Activated CD8-positive, alpha-beta memory T cell treated with anti-CD3 and anti-CD28 coated beads, Interleukin-2, amount 50 U/mL, for 24 hours (primary cell): Measurements from ENCODE around the gene RAD54L.
"Not testable (repeated sequence)": the region's sequence is repeated elsewhere in the genome, so short reads cannot be mapped to it uniquely, and the experiment has no call there.

Experiments
- DNase-seq: peaks from one replicate; pipeline ENCODE4 v3.0.0-alpha.2; 2020; ENCODE audit errors: extremely low read depth

The RAD54L gene

GRCh38 chr1:46241733-46242132 is 5.8 kb upstream of the RAD54L start:
- DNase-seq, result not testable (repeated sequence)

DNA sequence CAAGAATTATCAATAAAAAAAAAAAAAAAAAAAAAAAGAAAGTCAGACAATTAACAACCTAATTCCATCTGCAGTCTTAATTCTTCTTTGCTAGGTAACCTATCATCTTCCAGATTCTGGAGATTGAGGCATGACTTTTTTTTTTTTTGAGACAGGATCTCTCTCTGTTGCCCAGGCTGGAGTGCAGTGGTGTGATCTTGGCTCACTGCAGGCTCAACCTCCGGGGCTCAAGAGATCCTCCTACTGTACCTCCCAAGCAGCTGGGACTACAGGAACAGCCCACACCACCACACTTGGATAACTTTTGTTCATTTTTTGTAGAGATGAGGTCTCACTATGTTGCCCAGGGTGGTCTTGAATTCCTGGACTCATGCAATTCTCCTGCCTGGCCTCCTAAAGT is 4.6 kb upstream of the RAD54L start:
- no peak for DNase-seq

DNA sequence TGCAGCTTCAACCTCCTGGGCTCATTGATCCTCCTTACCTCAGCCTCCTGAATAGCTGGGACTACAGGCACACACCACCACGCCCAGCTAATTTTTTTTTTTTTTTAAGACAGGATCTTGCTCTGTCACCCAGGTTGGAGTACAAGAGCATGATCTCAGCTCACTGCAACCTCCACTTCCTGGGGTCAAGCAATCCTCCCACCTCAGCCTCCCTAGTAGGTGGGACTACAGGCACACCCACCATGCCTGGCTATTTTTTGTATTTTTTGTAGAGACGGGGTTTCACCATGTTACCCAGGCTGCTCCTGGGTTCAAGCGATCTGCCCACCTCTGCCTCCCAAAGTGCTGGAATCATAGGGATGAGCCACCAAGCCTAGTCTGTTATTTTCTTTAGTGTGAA is 3.7 kb upstream of the RAD54L start:
- DNase-seq, result not testable (repeated sequence)

DNA sequence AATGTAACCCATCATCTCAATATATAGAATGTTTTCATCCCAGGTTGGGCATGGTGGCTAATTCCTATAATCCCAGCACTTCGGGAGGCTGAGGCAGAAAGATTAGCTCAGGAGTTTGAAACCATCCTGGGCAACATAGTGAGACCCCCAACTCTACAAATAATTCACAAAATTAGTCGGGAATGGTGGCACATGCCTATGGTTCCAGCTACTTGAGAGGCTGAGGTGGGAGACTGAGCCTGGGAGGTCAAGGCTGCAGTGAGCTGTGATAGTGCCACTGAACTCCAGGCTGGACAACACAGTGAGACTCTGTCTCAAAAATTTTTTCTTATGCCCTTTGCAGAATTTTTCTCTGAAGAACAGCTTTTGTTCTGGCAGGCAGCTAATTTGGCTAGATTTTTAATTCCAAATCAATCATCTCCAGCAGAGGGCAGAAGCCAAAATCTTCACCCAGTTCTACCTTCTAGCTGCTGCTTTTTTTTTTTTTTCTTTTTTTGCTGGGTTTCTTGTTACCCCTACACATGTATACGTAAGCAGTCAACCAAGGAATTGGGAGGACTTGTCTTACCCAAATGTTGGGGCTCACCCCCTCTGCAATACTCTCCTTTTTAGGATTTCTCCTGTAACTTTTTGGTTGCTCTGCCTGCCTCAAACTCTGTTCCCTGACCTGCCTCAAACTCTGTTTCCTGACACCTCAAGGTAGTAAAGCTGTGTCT is 2.7 kb upstream of the RAD54L start:
- no peak for DNase-seq

DNA sequence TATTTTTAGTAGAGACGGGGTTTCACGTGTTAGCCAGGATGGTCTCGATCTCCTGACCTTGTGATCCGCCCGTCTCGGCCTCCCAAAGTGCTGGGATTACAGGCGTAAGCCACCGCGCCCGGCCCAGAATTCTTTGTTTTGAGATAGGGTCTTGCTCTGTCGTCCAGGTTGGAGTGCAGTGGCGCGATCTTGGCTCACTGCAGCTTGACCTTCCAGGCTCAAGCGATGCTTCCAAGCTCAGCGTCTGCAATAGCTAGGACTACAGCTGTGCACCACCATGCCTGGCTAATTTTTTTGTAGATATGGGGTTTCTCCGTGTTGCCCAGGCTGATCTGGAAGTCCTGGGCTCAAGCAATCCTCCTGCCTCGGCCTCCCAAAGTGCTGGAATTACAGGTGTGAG is 1.4 kb upstream of the RAD54L start:
- DNase-seq, result not testable (repeated sequence)

- DNase-seq, result peak; percentile 27
Measured at GRCh38 chr1:46246548-46247435, 771 bp upstream of the RAD54L start.

GRCh38 chr1:46248122-46248920 is 758 bp downstream of the RAD54L start:
- DNase-seq, result no peak

- DNase-seq, result no peak
Measured at GRCh38 chr1:46254668-46255067, 7.1 kb downstream of the RAD54L start.

DNA sequence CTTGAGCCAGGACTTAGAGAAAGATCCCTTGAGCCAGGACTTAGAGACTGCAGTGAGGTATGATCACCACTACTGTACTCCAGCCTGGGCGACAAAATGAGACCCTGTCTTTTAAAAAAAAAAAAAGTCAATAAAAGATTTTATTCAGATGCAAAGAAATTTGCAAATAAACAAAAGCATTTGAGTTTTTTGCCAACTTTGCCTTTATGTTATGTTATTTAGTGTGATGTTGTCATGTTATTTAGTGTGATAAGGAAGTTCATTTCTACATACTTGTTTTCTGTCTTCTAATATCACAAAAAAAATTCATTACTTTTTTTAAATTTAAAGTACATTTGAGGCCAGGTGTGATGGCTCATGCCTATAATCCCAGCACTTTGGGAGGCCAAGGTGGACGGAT is 9.0 kb downstream of the RAD54L start:
- DNase-seq, result no peak

GRCh38 chr1:46262508-46262907 is 14.9 kb downstream of the RAD54L start:
- no peak for DNase-seq

DNA sequence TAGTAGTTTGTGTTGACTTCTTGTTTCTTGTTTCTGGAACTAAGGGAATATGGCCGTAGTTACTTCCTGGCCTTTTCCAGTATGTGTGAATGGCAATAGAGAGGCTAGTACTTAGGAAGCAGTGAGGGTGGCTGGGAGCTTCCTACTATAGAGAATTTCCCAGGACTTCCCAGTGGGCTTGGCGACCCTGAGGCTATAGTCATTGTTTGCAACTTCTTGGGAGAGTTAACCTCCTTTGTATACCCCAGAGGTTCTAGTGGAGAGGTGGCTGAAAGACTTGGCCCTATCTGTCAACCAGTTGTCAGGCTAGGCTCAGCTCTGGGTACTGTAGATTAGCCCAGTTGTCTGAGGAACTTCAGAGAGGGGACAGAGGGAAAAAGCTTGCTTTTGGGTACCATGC is 15.6 kb downstream of the RAD54L start:
- DNase-seq, result no peak

GRCh38 chr1:46268578-46268977 is 21.0 kb downstream of the RAD54L start:
- DNase-seq, result no peak

- no peak for DNase-seq
Measured at GRCh38 chr1:46274225-46275029, 26.9 kb downstream of the RAD54L start.

- DNase-seq, result no peak
Measured at GRCh38 chr1:46275030-46275337, 27.4 kb downstream of the RAD54L start.

DNA sequence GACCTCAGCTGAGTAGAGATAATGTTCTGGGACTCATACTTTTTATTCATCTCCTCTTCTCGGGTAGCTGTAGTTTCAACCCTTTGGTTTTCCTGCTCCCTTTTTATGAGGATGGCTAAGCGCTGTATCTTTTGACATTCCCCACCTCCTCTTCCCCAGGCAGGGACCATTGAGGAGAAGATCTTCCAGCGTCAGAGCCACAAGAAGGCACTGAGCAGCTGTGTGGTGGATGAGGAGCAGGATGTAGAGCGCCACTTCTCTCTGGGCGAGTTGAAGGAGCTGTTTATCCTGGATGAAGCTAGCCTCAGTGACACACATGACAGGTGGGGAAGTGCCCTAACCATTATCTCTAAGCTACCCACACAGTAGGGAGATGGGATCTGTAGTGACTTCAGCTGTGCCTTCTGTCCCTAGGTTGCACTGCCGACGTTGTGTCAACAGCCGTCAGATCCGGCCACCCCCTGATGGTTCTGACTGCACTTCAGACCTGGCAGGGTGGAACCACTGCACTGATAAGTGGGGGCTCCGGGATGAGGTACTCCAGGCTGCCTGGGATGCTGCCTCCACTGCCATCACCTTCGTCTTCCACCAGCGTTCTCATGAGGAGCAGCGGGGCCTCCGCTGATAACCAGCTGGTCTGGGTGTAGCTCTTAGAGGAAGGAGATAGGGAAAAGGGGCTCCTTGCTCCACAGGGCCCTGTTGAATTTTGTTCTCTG is 30.3 kb downstream of the RAD54L start:
- DNase-seq, result no peak

DNA sequence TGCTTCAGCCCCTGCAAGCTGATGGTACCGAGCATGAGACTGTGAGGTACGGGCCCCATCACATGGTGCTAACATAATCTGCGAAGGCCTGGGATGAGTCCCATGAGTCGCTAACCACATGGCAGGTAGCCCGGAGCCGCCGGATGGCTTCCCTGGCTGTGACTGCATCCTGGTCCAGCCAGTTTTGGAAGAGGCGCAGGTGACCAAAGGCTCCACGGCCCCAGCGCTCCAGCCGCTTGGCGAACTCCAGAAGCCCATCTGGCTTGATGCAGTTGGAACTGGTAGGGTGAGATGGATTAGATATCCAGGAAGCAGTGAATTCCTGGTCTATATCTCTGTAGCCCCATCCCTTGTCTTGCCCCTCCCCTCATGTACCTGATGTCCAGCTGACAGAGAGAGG is 31.2 kb downstream of the RAD54L start:
- no peak for DNase-seq

- DNase-seq, result no peak
Measured at GRCh38 chr1:46280092-46280491, 32.5 kb downstream of the RAD54L start.

DNA sequence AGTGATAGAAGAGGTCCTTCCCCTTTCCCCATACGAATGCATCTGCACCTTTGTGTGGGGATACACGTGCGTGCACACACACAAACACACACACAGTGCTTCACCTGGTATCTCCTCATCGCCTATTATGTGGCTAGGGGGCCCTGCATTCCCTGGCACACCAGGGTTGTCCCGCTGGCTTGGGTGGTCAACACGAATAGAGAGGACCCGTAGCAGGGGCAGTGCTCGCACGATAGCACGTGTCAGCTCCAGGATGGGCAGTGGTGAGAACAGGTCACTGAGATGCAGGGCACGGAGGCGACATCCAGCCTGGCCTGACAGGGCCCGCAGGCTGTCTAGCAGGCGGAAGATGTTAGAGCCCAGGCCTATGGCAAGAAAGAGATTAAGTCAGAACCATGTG is 33.5 kb downstream of the RAD54L start:
- DNase-seq, result no peak

GRCh38 chr1:46284058-46284457 is 36.5 kb downstream of the RAD54L start:
- DNase-seq, result no peak

GRCh38 chr1:46284597-46285564 is 37.3 kb downstream of the RAD54L start:
- DNase-seq, result no peak
